Rectal smooth muscle tissue (tissue), 1 donor: ENCODE results near the gene LINGO3.

Experiments
- H3K27ac ChIP-seq: one replicate; pipeline ENCODE4 v1.7.0; 2013; ENCODE audit warnings: low read depth, low read length, inconsistent platforms
- H3K27me3 ChIP-seq: one replicate; pipeline ENCODE4 v1.7.0; 2013; ENCODE audit warnings: low read length; ENCODE audit not compliant: control insufficient read depth, insufficient read depth
- H3K36me3 ChIP-seq: one replicate; pipeline ENCODE4 v1.7.0; 2013; ENCODE audit warnings: low read length; ENCODE audit not compliant: control insufficient read depth, insufficient read depth
- H3K4me1 ChIP-seq: one replicate; pipeline ENCODE4 v1.7.0; 2013; ENCODE audit warnings: low read length; ENCODE audit not compliant: control insufficient read depth, insufficient read depth
- H3K4me3 ChIP-seq: one replicate; pipeline ENCODE4 v1.7.0; 2013; ENCODE audit warnings: low read length
- H3K9ac ChIP-seq: one replicate; pipeline ENCODE4 v1.7.0; 2013; ENCODE audit warnings: low read length

LINGO3 gene

GRCh38 chr19:2268861-2269243 is 39.1 kb downstream of the LINGO3 start:
- no peaks in the 10 kb centered on the region for H3K27me3 ChIP-seq
- H3K4me3 ChIP-seq, result peak overlapping the region; percentile 77
- H3K9ac ChIP-seq, result no peak overlapping the region
- H3K4me1 ChIP-seq, result peaks cover 12% of the 10 kb centered on the region
- peak overlapping the region; percentile 77 for H3K27ac ChIP-seq
- peaks cover 10% of the 10 kb centered on the region for H3K36me3 ChIP-seq

- H3K9ac ChIP-seq, result no peak overlapping the region
- peak overlapping the region; percentile 77 for H3K4me3 ChIP-seq
- H3K4me1 ChIP-seq, result peaks cover 11% of the 10 kb centered on the region
- no peaks in the 10 kb centered on the region for H3K27me3 ChIP-seq
- peaks cover 10% of the 10 kb centered on the region for H3K36me3 ChIP-seq
- no peak overlapping the region for H3K27ac ChIP-seq
Observed at GRCh38 chr19:2268480-2268830, 39.5 kb downstream of the LINGO3 start.

- Histone ChIP-seq H3K9ac (no peak overlapping the region), H3K4me3 (no peak overlapping the region), H3K27ac (no peak overlapping the region), H3K27me3 (no peaks in the 10 kb centered on the region), H3K36me3 (peaks cover 2% of the 10 kb centered on the region), H3K4me1 (no peaks in the 10 kb centered on the region)
Observed at GRCh38 chr19:2266183-2266993, 41.6 kb downstream of the LINGO3 start.

GRCh38 chr19:2261438-2262172 is 46.3 kb downstream of the LINGO3 start:
- H3K4me1 ChIP-seq, result no peaks in the 10 kb centered on the region
- no peaks in the 10 kb centered on the region for H3K27me3 ChIP-seq
- H3K36me3 ChIP-seq, result no peaks in the 10 kb centered on the region
- no peak overlapping the region for H3K4me3 ChIP-seq
- H3K9ac ChIP-seq, result no peak overlapping the region
- no peak overlapping the region for H3K27ac ChIP-seq

GRCh38 chr19:2260341-2260805 is 47.6 kb downstream of the LINGO3 start:
- no peaks in the 10 kb centered on the region for H3K4me1 ChIP-seq
- no peak overlapping the region for H3K9ac ChIP-seq
- no peaks in the 10 kb centered on the region for H3K36me3 ChIP-seq
- no peak overlapping the region for H3K27ac ChIP-seq
- H3K27me3 ChIP-seq, result peaks cover 2% of the 10 kb centered on the region
- no peak overlapping the region for H3K4me3 ChIP-seq

GRCh38 chr19:2259336-2259735 is 48.6 kb downstream of the LINGO3 start:
- Histone ChIP-seq H3K4me3 (no peak overlapping the region), H3K4me1 (no peaks in the 10 kb centered on the region), H3K27ac (no peak overlapping the region), H3K9ac (no peak overlapping the region), H3K27me3 (peaks cover 3% of the 10 kb centered on the region), H3K36me3 (no peaks in the 10 kb centered on the region)
